GM23248 (cell line): ENCODE measurements around the gene HDAC9. TPM values are rescaled to one million over a fixed set of nuclear protein-coding genes. Genes with fewer than 3 reads are reported as not detected.

Source experiments
- DNase-seq: peaks from one replicate; pipeline ENCODE4 v3.0.0-alpha.2; 2015
- H2AFZ ChIP-seq: fragments of 200-600 bp; sonication (generic); 2 replicates; pipeline ENCODE4 v1.6.1; 2016; ENCODE audit warnings: antibody characterized with exemption
- H3F3A ChIP-seq: fragments of 200-600 bp; sonication (generic); 2 replicates; pipeline ENCODE4 v1.6.1; 2016; ENCODE audit warnings: mild to moderate bottlenecking, antibody characterized with exemption, mixed run types; ENCODE audit not compliant: insufficient read depth
- H3K27ac ChIP-seq: fragments of 200-600 bp; sonication (generic); 2 replicates; pipeline ENCODE4 v1.5.1; 2016; ENCODE audit warnings: mild to moderate bottlenecking
- H3K27me3 ChIP-seq: fragments of 200-600 bp; sonication (generic); replicated peaks from 2 replicates; pipeline ENCODE4 v1.6.1; 2016; ENCODE audit warnings: mild to moderate bottlenecking; ENCODE audit not compliant: insufficient read depth
- H3K36me3 ChIP-seq: fragments of 200-600 bp; sonication (generic); 2 replicates; pipeline ENCODE4 v1.6.1; 2016; ENCODE audit warnings: low read depth, mild to moderate bottlenecking
- H3K4me1 ChIP-seq: fragments of 200-600 bp; sonication (generic); 2 replicates; pipeline ENCODE4 v1.6.1; 2016; ENCODE audit warnings: mild to moderate bottlenecking; ENCODE audit not compliant: insufficient read depth
- H3K4me2 ChIP-seq: fragments of 200-600 bp; sonication (generic); one replicate; pipeline ENCODE4 v1.6.1; 2016; ENCODE audit warnings: mild to moderate bottlenecking; ENCODE audit not compliant: unreplicated experiment
- H3K4me3 ChIP-seq: fragments of 200-600 bp; sonication (generic); 2 replicates; pipeline ENCODE4 v1.5.1; 2016; ENCODE audit warnings: mild to moderate bottlenecking
- H3K79me2 ChIP-seq: fragments of 200-600 bp; sonication (generic); 2 replicates; pipeline ENCODE4 v1.6.1; 2016; ENCODE audit warnings: mild to moderate bottlenecking; ENCODE audit not compliant: insufficient read depth
- H3K9ac ChIP-seq: fragments of 200-600 bp; sonication (generic); 2 replicates; pipeline ENCODE4 v1.6.1; 2016; ENCODE audit warnings: mild to moderate bottlenecking
- H3K9me2 ChIP-seq: fragments of 200-600 bp; sonication (generic); 2 replicates; pipeline ENCODE4 v1.6.1; 2016; ENCODE audit warnings: mixed run types, mild to moderate bottlenecking, moderate library complexity; ENCODE audit not compliant: insufficient read depth
- H3K9me3 ChIP-seq: fragments of 200-600 bp; sonication (generic); one replicate; pipeline ENCODE4 v1.6.1; 2017; ENCODE audit warnings: low read depth
- H4K20me1 ChIP-seq: fragments of 200-600 bp; sonication (generic); 2 replicates; pipeline ENCODE4 v1.6.0; 2016; ENCODE audit not compliant: insufficient read depth
- EZH2 ChIP-seq: fragments of 200-600 bp; sonication (generic); IDR thresholded peaks from 2 replicates; pipeline ENCODE4 v1.6.1; 2018; ENCODE audit warnings: antibody characterized with exemption, mild to moderate bottlenecking; ENCODE audit not compliant: insufficient read depth, poor library complexity, severe bottlenecking
- EZH2phosphoT487 ChIP-seq: fragments of 200-600 bp; sonication (generic); IDR thresholded peaks from 2 replicates; pipeline ENCODE4 v1.6.1; 2018; ENCODE audit warnings: antibody characterized with exemption, moderate library complexity, mild to moderate bottlenecking, low read depth; ENCODE audit not compliant: insufficient read depth
- WGBS, 2 experiments: methylation state at CpG; one replicate each; pipeline ENCODE4 v1.1.6; 2015 to 2017; ENCODE audit warnings: low lambda C conversion rate in 2 of 2, low coverage in 1 of 2; ENCODE audit errors: missing lambda C conversion rate in 2 of 2; 5-methylcytosine and 5-hydroxymethylcytosine counted together
- in situ Hi-C: fragments of 300-500 bp; cut with MboI; formaldehyde crosslinking; loops from 2 replicates; pipeline ENCODE4 v1.15.0; 2020
- polyA plus RNA-seq: library from polyadenylated mRNA; unstranded; fragments of >200 nt; fragmentation: Nextera tagmentation; extraction: Ambion mirVana; gene quantifications from 2 replicates; pipeline ENCODE4 v1.2.1, GENCODE V29; 2016
- total RNA-seq: library from RNA; depleted of rRNA; stranded (reverse); fragments of >200 nt; shearing (Covaris generic); gene quantifications from 2 replicates; pipeline ENCODE4 v1.2.3, GENCODE V29; 2014

The HDAC9 gene
- total and polyA plus RNA-seq, 2 experiments from 2014 or later, result 1.6 to 2.1 TPM

GRCh38 chr7:18521236-18521589, 25.7 kb downstream of the HDAC9 start:
- 94 to 97% methylated on average over 3 of the region's 3 CpGs for WGBS, 2 experiments

GRCh38 chr7:18521945-18522566, 26.5 kb downstream of the HDAC9 start:
- no peak overlapping the region for H3K27ac ChIP-seq
- no peak overlapping the region for H3K4me3 ChIP-seq
- no peak overlapping the region for H2AFZ ChIP-seq
- H3K79me2 ChIP-seq, result no peaks in the 10 kb centered on the region
- DNase-seq, result no peak
- no peaks in the 10 kb centered on the region for H3K9me2 ChIP-seq
- peaks cover 14% of the 10 kb centered on the region; the same call in 1 of the 2 replicates for H3F3A ChIP-seq
- no peak overlapping the region for H3K9ac ChIP-seq
- no peaks in the 10 kb centered on the region for H3K27me3 ChIP-seq
- H3K36me3 ChIP-seq, result no peaks in the 10 kb centered on the region
- no peak overlapping the region for H3K4me2 ChIP-seq
- H3K9me3 ChIP-seq, result no peaks in the 10 kb centered on the region
- H3K4me1 ChIP-seq, result peaks cover 17% of the 10 kb centered on the region
- TF ChIP-seq EZH2 (no peak), EZH2phosphoT487 (no peak)
- WGBS, 2 experiments, result 89 to 94% methylated on average over 5 of the region's 5 CpGs
- in situ Hi-C loops, result no loop called here
- no peaks in the 10 kb centered on the region for H4K20me1 ChIP-seq

More at GRCh38 chr7:18521236-18521589, 25.7 kb downstream of the HDAC9 start:
- no peak overlapping the region for H3K9ac ChIP-seq
- no peaks in the 10 kb centered on the region for H3K9me3 ChIP-seq
- H4K20me1 ChIP-seq, result no peaks in the 10 kb centered on the region
- H3K79me2 ChIP-seq, result no peaks in the 10 kb centered on the region
- H3K4me2 ChIP-seq, result peak overlapping the region; percentile 48
- H3K27ac ChIP-seq, result peak overlapping the region; percentile 47
- H3K4me3 ChIP-seq, result peak overlapping the region; percentile 18; the same call in 1 of the 2 replicates
- in situ Hi-C loops, result no loop called here
- no peaks in the 10 kb centered on the region for H3K36me3 ChIP-seq
- no peak for DNase-seq
- H2AFZ ChIP-seq, result peak overlapping the region; percentile 67
- TF ChIP-seq EZH2 (no peak), EZH2phosphoT487 (no peak)
- H3K4me1 ChIP-seq, result peaks cover 17% of the 10 kb centered on the region
- H3K27me3 ChIP-seq, result no peaks in the 10 kb centered on the region
- H3K9me2 ChIP-seq, result no peaks in the 10 kb centered on the region
- H3F3A ChIP-seq, result peaks cover 14% of the 10 kb centered on the region; the same call in 1 of the 2 replicates

GRCh38 chr7:18524248-18524647, 28.7 kb downstream of the HDAC9 start:
- H3K36me3 ChIP-seq, result no peaks in the 10 kb centered on the region
- H3K9me3 ChIP-seq, result no peaks in the 10 kb centered on the region
- no peak overlapping the region for H3K27ac ChIP-seq
- H3K4me2 ChIP-seq, result no peak overlapping the region
- H3F3A ChIP-seq, result peaks cover 14% of the 10 kb centered on the region; the same call in 1 of the 2 replicates
- in situ Hi-C loops, result no loop called here
- WGBS, 2 experiments, result 83 to 87% methylated on average over 3 of the region's 3 CpGs
- no peaks in the 10 kb centered on the region for H3K9me2 ChIP-seq
- H3K4me1 ChIP-seq, result peaks cover 17% of the 10 kb centered on the region
- H3K79me2 ChIP-seq, result no peaks in the 10 kb centered on the region
- no peak overlapping the region for H2AFZ ChIP-seq
- no peak overlapping the region for H3K4me3 ChIP-seq
- no peaks in the 10 kb centered on the region for H4K20me1 ChIP-seq
- no peak for TF ChIP-seq EZH2phosphoT487
- no peak for TF ChIP-seq EZH2
- DNase-seq, result no peak
- H3K9ac ChIP-seq, result no peak overlapping the region
- no peaks in the 10 kb centered on the region for H3K27me3 ChIP-seq

GRCh38 chr7:18526368-18526878, 30.9 kb downstream of the HDAC9 start:
- no peak overlapping the region for H3K27ac ChIP-seq
- H3K79me2 ChIP-seq, result no peaks in the 10 kb centered on the region
- H3K27me3 ChIP-seq, result no peaks in the 10 kb centered on the region
- TF ChIP-seq EZH2phosphoT487 (no peak), EZH2 (no peak)
- no peaks in the 10 kb centered on the region for H3K9me3 ChIP-seq
- in situ Hi-C loops, result no loop called here
- no peak overlapping the region for H3K4me3 ChIP-seq
- no peak overlapping the region for H3K4me2 ChIP-seq
- peaks cover 4% of the 10 kb centered on the region for H3K4me1 ChIP-seq
- no peaks in the 10 kb centered on the region for H3K36me3 ChIP-seq
- DNase-seq, result no peak
- H3K9ac ChIP-seq, result no peak overlapping the region
- 0 out of 2 replicates have a peak overlapping the region, but pooled peaks have one; percentile 9 for H2AFZ ChIP-seq
- H3F3A ChIP-seq, result peaks cover 1% of the 10 kb centered on the region; the same call in 1 of the 2 replicates
- no peaks in the 10 kb centered on the region for H4K20me1 ChIP-seq
- no peaks in the 10 kb centered on the region for H3K9me2 ChIP-seq
